Left renal pelvis (tissue), 4 donors: ENCODE data around the gene CTSV. TPM values are rescaled to one million over a fixed set of nuclear protein-coding genes. Genes with fewer than 3 reads are reported as not detected.
"Not testable (repeated sequence)": the region's sequence is repeated elsewhere in the genome, so short reads cannot be mapped to it uniquely, and the experiment has no call there.

Experiments used
- DNase-seq, 4 donors: peaks; one replicate each; pipeline ENCODE4 v3.0.0-alpha.2; 2013; ENCODE audit warnings: low read depth in 4 of 4, low spot score in 3 of 4
- polyA plus RNA-seq, 4 donors: library from polyadenylated mRNA; unstranded; fragments of 120-200 nt; gene quantifications; one replicate each; pipeline ENCODE4 v1.2.1, GENCODE V29; 2013; ENCODE audit not compliant: insufficient read length in 4 of 4

The CTSV gene
- 10 to 100 TPM in 3 of 4 donors, 1 to 10 TPM in 1; 1.9 to 36.3 (median 21.9) TPM for polyA plus RNA-seq

GRCh38 chr9:97038611-97039513 is at the start of gene CTSV:
Gene CTSV (minus strand): TSS chr9:97039142. CDS start chr9:97038043, 1,099 bp downstream.
- DNase-seq: peak; percentile 63 to 80 (median 76)

GRCh38 chr9:97087668-97088215 is 48.8 kb upstream of the CTSV start:
- DNase-seq: not testable (repeated sequence)

- not testable (repeated sequence) for DNase-seq
These were observed 45.6 kb upstream of the CTSV start for GRCh38 chr9:97084562-97084991.

GRCh38 chr9:97078362-97078761 is 39.4 kb upstream of the CTSV start:
- no peak for DNase-seq

GRCh38 chr9:97077452-97078295 is 38.7 kb upstream of the CTSV start:
- DNase-seq: no peak

GRCh38 chr9:97076731-97077451 is 37.9 kb upstream of the CTSV start:
- DNase-seq: not testable (repeated sequence)

GRCh38 chr9:97076238-97076637 is 37.3 kb upstream of the CTSV start:
- DNase-seq: no peak

- peak in 2 of 4 donors; percentile 12 to 14 for DNase-seq
These were observed 36.5 kb upstream of the CTSV start for GRCh38 chr9:97075289-97075985.

GRCh38 chr9:97073506-97073905 is 34.6 kb upstream of the CTSV start:
- no peak for DNase-seq

- DNase-seq: no peak
These were observed 33.4 kb upstream of the CTSV start for GRCh38 chr9:97072285-97072776.

GRCh38 chr9:97070325-97070724 is 31.4 kb upstream of the CTSV start:
- DNase-seq: not testable (repeated sequence)

- DNase-seq: no peak
These were observed 28.5 kb upstream of the CTSV start for GRCh38 chr9:97067490-97067889.

GRCh38 chr9:97064176-97064575 is 25.2 kb upstream of the CTSV start:
- no peak for DNase-seq

- DNase-seq: no peak
These were observed 21.9 kb upstream of the CTSV start for GRCh38 chr9:97060796-97061195.

GRCh38 chr9:97059626-97060025 is 20.7 kb upstream of the CTSV start:
- DNase-seq: no peak

- DNase-seq: no peak
These were observed 18.7 kb upstream of the CTSV start for GRCh38 chr9:97057651-97058050.

GRCh38 chr9:97055891-97056290 is 16.9 kb upstream of the CTSV start:
- not testable (repeated sequence) for DNase-seq

- no peak for DNase-seq
These were observed 14.8 kb upstream of the CTSV start for GRCh38 chr9:97053717-97054116.

- no peak for DNase-seq
These were observed 13.8 kb upstream of the CTSV start for GRCh38 chr9:97052735-97053134.
